Measurements from ENCODE around the gene NSD2. TPM values are rescaled to one million over a fixed set of nuclear protein-coding genes. Genes with fewer than 3 reads are reported as not detected.
"Not testable (repeated sequence)": the region's sequence is repeated elsewhere in the genome, so short reads cannot be mapped to it uniquely, and the experiment has no call there.

NSD2 gene
- polyA plus RNA-seq, 1 donor from 2014 or later, result 51.6 TPM

GRCh38 chr4:1842993-1843448 lies 28.2 kb upstream of the NSD2 start:
- Histone ChIP-seq H3K9me3 (ENCODE audit: low read length) (no peaks in the 10 kb centered on the region), H3F3A (ENCODE audit: insufficient read depth, low read length, poor library complexity, severe bottlenecking) (no peaks in the 10 kb centered on the region), H4K20me1 (ENCODE audit: insufficient read depth) (no peaks in the 10 kb centered on the region), H3K4me3 (ENCODE audit: low read length) (no peak overlapping the region), H3K27ac (ENCODE audit: low read length) (no peak overlapping the region), H2AFZ (ENCODE audit: low read depth, low read length) (no peak overlapping the region), H3K79me2 (replicated peaks; ENCODE audit: insufficient read depth, low read length) (no peaks in the 10 kb centered on the region), H3K4me2 (ENCODE audit: low read length) (no peak overlapping the region), H3K27me3 (ENCODE audit: insufficient read depth, low read depth, low read length) (no peaks in the 10 kb centered on the region), H3K9ac (ENCODE audit: low read length) (no peak overlapping the region), H3K9me2 (ENCODE audit: insufficient read depth, low read length) (no peaks in the 10 kb centered on the region), H3K36me3 (ENCODE audit: insufficient read depth, low read length) (no peaks in the 10 kb centered on the region)
- TF ChIP-seq CTCF (IDR thresholded peaks at IDR 0.05; ENCODE audit: poor library complexity, severe bottlenecking), result no peak
- no peak for TF ChIP-seq REST (IDR thresholded peaks at IDR 0.05; ENCODE audit: borderline replicate concordance)
- TF ChIP-seq POLR2AphosphoS5 (IDR thresholded peaks at IDR 0.05), result no peak
- TF ChIP-seq RAD21 (conservative IDR thresholded peaks at IDR 0.05), result no peak

GRCh38 chr4:1843852-1844251 lies 27.3 kb upstream of the NSD2 start:
- Histone ChIP-seq H3K4me2 (ENCODE audit: low read length) (no peak overlapping the region), H4K20me1 (ENCODE audit: insufficient read depth) (no peaks in the 10 kb centered on the region), H3F3A (ENCODE audit: insufficient read depth, low read length, poor library complexity, severe bottlenecking) (no peaks in the 10 kb centered on the region), H3K9me2 (ENCODE audit: insufficient read depth, low read length) (no peaks in the 10 kb centered on the region), H3K4me3 (ENCODE audit: low read length) (no peak overlapping the region), H3K9me3 (ENCODE audit: low read length) (no peaks in the 10 kb centered on the region), H2AFZ (ENCODE audit: low read depth, low read length) (no peak overlapping the region), H3K27ac (ENCODE audit: low read length) (no peak overlapping the region), H3K9ac (ENCODE audit: low read length) (no peak overlapping the region), H3K27me3 (ENCODE audit: insufficient read depth, low read depth, low read length) (no peaks in the 10 kb centered on the region), H3K79me2 (replicated peaks; ENCODE audit: insufficient read depth, low read length) (no peaks in the 10 kb centered on the region), H3K36me3 (ENCODE audit: insufficient read depth, low read length) (no peaks in the 10 kb centered on the region)
- TF ChIP-seq EZH2 (IDR thresholded peaks at IDR 0.05; ENCODE audit: borderline replicate concordance, insufficient read depth, low read length, poor library complexity, severe bottlenecking), result no peak
- no peak for TF ChIP-seq EP300 (conservative IDR thresholded peaks at IDR 0.05; ENCODE audit: poor library complexity, severe bottlenecking)
- no peak for TF ChIP-seq REST (IDR thresholded peaks at IDR 0.05; ENCODE audit: borderline replicate concordance)
- TF ChIP-seq TAF1 (IDR thresholded peaks at IDR 0.05; ENCODE audit: low read depth), result no peak
- TF ChIP-seq MXI1 (conservative IDR thresholded peaks at IDR 0.05; ENCODE audit: poor library complexity, severe bottlenecking), result no peak
- no peak for TF ChIP-seq CTCF (IDR thresholded peaks at IDR 0.05; ENCODE audit: poor library complexity, severe bottlenecking)
- no peak for TF ChIP-seq POLR2AphosphoS5 (IDR thresholded peaks at IDR 0.05)
- TF ChIP-seq RAD21 (conservative IDR thresholded peaks at IDR 0.05), result no peak
- no peak for TF ChIP-seq SMC3 (conservative IDR thresholded peaks at IDR 0.05; ENCODE audit: poor library complexity)

GRCh38 chr4:1844618-1845017 lies 26.6 kb upstream of the NSD2 start:
- not testable (repeated sequence) for H3K79me2 ChIP-seq (replicated peaks; ENCODE audit: insufficient read depth, low read length)

More at GRCh38 chr4:1844618-1845017, 26.6 kb upstream of the NSD2 start:
- not testable (repeated sequence) for H3K36me3 ChIP-seq (ENCODE audit: insufficient read depth, low read length); H3K27me3 ChIP-seq (ENCODE audit: insufficient read depth, low read depth, low read length); H3K9me2 ChIP-seq (ENCODE audit: insufficient read depth, low read length); H3K4me3 ChIP-seq (ENCODE audit: low read length); H3K4me2 ChIP-seq (ENCODE audit: low read length); H3K27ac ChIP-seq (ENCODE audit: low read length); H3K9ac ChIP-seq (ENCODE audit: low read length); H3F3A ChIP-seq (ENCODE audit: insufficient read depth, low read length, poor library complexity, severe bottlenecking); H3K9me3 ChIP-seq (ENCODE audit: low read length); H2AFZ ChIP-seq (ENCODE audit: low read depth, low read length); H4K20me1 ChIP-seq (ENCODE audit: insufficient read depth)
